ENCODE results near the gene WDR33.

GRCh38 chr2:127778447-127778846, 32.5 kb downstream of the WDR33 start:
- no peak for TF ChIP-seq EZH2 (IDR thresholded peaks at IDR 0.05; ENCODE audit: borderline replicate concordance, low read depth, low read length, severe bottlenecking)
- TF ChIP-seq, protein P1, sequence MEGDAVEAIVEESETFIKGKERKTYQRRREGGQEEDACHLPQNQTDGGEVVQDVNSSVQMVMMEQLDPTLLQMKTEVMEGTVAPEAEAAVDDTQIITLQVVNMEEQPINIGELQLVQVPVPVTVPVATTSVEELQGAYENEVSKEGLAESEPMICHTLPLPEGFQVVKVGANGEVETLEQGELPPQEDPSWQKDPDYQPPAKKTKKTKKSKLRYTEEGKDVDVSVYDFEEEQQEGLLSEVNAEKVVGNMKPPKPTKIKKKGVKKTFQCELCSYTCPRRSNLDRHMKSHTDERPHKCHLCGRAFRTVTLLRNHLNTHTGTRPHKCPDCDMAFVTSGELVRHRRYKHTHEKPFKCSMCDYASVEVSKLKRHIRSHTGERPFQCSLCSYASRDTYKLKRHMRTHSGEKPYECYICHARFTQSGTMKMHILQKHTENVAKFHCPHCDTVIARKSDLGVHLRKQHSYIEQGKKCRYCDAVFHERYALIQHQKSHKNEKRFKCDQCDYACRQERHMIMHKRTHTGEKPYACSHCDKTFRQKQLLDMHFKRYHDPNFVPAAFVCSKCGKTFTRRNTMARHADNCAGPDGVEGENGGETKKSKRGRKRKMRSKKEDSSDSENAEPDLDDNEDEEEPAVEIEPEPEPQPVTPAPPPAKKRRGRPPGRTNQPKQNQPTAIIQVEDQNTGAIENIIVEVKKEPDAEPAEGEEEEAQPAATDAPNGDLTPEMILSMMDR (IDR thresholded peaks at IDR 0.05; ENCODE audit: borderline replicate concordance, extremely low read depth, low read length, poor library complexity, severe bottlenecking): no peak

Data from DND-41 (cell line).